Tibial artery (tissue), 4 donors: ENCODE results near the gene FARP2.

Experiments
- DNase-seq, 2 donors: peaks; one replicate each; pipeline ENCODE4 v3.0.0-alpha.2; 2019
- H3K27ac ChIP-seq, 2 donors: fragments of 200-600 bp; sonication (generic) in 1 of 2; 1 replicate in 1 of 2; 2 replicates in 1 of 2; pipeline ENCODE4 v1.5.1; 2018 to 2019; ENCODE audit warnings: mild to moderate bottlenecking in 1 of 2
- H3K27me3 ChIP-seq, 2 donors: fragments of 200-600 bp; sonication (generic) in 1 of 2; one replicate each; pipeline versions ENCODE4 v1.5.1 to v1.6.0; 2016 to 2019
- H3K36me3 ChIP-seq, 3 donors: fragments of 200-600 bp; sonication (generic) in 2 of 3; one replicate each; pipeline ENCODE4 v1.5.1; 2016 to 2019; ENCODE audit warnings: mild to moderate bottlenecking in 2 of 3
- H3K4me1 ChIP-seq, 4 donors: fragments of 200-600 bp; sonication (generic) in 2 of 4; 1 replicate in 3 of 4; 2 replicates in 1 of 4; pipeline ENCODE4 v1.5.1; 2016 to 2019
- H3K4me3 ChIP-seq, 2 donors: fragments of 200-600 bp; sonication (generic) in 1 of 2; 1 replicate in 1 of 2; 2 replicates in 1 of 2; pipeline ENCODE4 v1.5.1; 2018 to 2019; ENCODE audit warnings: mild to moderate bottlenecking in 2 of 2
- H3K9me3 ChIP-seq, 3 donors: fragments of 200-600 bp; sonication (generic) in 1 of 3; one replicate each; pipeline ENCODE4 v1.5.1; 2016 to 2019
- intact Hi-C: fragments of 100-400 bp; cut with DNase I; formaldehyde crosslinking; loops from one replicate; pipeline ENCODE4 v1.15.0; 2023; ENCODE audit warnings: low total_unique reads
- TF ChIP-seq, protein P1 (sequence below), 2 experiments: fragments of 200-600 bp in 1 of 2; fragments of 450-650 bp in 1 of 2; IDR thresholded peaks; one replicate each; pipeline ENCODE4 v1.5.1; 2017 to 2019; ENCODE audit warnings: antibody characterized with exemption in 2 of 2, mild to moderate bottlenecking in 1 of 2, moderate library complexity in 1 of 2

FARP2 gene

DNA sequence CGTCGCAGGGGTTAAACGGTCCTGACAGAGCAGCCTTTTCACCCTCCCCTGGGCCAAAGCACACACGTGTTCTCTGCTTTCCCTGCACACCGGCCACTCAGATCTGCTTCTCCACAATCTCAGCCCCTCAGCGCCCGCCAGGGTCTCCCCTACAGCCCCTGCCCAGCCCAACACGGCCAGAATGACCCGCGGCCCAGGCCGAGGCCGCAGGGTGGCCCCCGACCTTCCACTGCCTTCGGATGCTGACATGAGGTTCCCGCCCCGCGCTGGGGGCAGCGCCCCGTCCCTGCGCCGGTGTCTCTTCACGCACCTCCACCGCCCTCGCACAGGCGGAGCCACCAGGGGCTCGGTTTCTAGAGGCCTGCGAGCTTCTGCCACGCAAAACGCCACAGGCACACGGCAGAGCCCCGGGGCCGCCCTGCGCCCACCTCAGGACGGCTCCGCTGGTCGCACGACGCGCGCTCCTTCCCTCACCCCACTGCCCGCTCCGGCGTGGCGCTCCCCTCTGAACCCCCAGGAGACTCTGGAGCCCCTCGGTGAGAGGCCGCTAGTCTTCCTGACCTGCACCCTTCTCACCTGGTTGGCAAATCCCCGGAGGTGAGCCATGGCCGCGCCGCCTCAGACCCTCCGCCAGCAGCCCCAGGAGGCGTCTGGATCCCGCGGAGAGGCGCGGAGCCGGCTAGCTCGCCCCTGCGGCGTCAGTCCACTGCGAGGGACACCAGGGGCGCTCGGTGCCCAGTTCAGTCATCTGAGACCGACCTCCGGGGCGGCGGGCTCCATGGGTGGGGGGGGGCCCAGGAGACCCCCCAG, 151.6 kb downstream of the FARP2 start:
- TF ChIP-seq, protein P1, sequence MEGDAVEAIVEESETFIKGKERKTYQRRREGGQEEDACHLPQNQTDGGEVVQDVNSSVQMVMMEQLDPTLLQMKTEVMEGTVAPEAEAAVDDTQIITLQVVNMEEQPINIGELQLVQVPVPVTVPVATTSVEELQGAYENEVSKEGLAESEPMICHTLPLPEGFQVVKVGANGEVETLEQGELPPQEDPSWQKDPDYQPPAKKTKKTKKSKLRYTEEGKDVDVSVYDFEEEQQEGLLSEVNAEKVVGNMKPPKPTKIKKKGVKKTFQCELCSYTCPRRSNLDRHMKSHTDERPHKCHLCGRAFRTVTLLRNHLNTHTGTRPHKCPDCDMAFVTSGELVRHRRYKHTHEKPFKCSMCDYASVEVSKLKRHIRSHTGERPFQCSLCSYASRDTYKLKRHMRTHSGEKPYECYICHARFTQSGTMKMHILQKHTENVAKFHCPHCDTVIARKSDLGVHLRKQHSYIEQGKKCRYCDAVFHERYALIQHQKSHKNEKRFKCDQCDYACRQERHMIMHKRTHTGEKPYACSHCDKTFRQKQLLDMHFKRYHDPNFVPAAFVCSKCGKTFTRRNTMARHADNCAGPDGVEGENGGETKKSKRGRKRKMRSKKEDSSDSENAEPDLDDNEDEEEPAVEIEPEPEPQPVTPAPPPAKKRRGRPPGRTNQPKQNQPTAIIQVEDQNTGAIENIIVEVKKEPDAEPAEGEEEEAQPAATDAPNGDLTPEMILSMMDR (IDR thresholded peaks at IDR 0.05), result peak in 1 of 2 experiments; percentile 23
- intact Hi-C loops, result loop anchor here (5.0 to 10.0 kb wide), 3 partner anchors 55 to 127 kb away; partner anchors contain the start of genes ATG4B and THAP4
- Histone ChIP-seq H3K4me1 (peaks cover 0 to 48% (median 28%) of the 10 kb centered on the region in 4 donors), H3K36me3 (peaks cover 0 to 12% (median 3%) of the 10 kb centered on the region in 3 donors), H3K9me3 (no peaks in the 10 kb centered on the region), H3K4me3 (peak overlapping the region; percentile 86), H3K27me3 (no peaks in the 10 kb centered on the region), H3K27ac (peak overlapping the region; percentile 75 to 89)
- DNase-seq, result peak; percentile 36 to 75

DNA sequence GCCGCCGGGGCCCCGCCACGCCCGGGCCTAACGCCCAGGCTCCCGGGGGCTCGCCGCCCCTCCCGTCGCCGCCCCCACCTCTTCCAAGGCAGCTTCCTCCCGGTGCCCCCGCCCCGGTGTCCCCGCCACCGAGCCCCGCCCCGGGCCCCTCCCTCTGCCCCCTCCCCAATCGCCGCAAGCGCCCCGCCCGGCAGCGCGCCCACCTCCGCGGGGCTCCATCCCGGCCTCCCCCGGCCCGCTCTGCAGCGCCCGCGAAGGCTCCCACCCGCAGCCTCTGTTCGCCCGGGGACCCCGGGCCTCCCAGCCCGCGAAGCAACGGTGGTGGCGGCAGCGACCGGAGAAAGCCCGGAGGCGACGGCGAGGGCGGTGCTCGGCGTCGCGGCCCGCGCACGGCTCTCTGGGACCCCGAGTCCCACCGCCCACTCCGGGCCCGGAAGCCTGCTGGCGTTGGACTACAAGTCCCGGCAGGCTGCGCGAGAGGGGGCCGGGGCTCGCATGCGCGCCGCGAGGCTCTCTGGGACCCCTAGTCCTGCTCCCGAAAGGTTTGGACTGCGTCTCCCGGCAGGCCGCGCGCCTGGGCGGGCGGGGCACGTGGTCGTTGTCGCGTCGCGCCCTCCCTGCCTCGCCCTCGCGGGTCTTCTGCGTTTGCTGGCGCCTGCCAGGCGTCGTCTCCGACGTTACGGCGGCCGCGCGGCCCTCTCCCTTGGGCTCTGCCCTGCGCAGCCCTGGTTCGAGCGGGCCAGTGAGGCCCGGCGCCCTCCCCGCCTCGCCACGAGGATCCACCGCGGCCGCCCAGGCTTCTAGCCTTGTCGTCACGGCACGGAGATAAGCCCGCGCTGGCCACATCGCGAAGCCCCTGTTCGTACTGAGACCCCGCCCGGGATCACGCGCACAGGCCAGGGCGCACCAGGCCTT, 152.4 kb downstream of the FARP2 start, which contains the start of gene STK25:
STK25 (minus strand) TSS at position 345 of the 915 bp plus-strand sequence. CDS start 549 bp downstream, outside the sequence.
- H3K4me3 ChIP-seq, result peak within 1 kb of the TSS; percentile 86
- intact Hi-C loops, result loop anchor here (5.0 to 10.0 kb wide), 3 partner anchors 54 to 126 kb away; partner anchors contain the start of genes ATG4B and THAP4

DNA sequence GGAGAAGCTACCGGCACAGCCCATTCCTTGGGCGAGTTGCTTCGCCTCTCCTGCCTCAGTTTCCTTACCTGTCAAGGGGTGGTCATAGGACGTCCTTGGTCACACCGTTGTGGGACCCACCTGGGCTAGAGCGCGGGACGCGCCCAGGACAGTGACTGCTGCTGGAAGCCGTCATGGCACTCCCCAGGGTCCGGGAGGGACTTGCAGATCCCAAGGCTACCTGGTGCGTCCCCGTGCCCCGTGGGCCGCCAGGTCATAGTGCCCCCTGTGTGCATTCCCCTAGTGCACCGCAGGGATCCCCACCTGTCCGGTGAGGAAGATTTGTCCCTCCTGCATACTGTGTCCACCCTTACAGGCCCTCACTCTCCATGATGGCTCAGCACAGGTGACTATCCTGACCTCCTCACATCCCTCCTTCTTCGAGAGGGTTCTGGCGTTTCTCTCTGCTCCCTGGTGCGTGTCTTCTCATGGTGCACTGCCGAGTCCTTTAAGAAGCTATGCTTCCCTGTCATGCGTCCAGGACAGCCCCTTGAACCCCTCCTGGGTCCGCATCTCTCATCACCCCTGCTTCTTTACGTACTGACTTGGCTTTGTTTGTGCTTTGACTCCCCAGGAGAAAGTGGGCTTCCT, 153.2 kb downstream of the FARP2 start:
- peaks cover 0 to 44% (median 28%) of the 10 kb centered on the region in 4 donors for H3K4me1 ChIP-seq
- intact Hi-C loops, result loop anchor here (5.0 to 10.0 kb wide), 3 partner anchors 53 to 126 kb away; partner anchors contain the start of genes ATG4B and THAP4
- TF ChIP-seq, protein P1 (IDR thresholded peaks at IDR 0.05), result no peak
- peak overlapping the region; percentile 75 to 89 for H3K27ac ChIP-seq
- no peaks in the 10 kb centered on the region for H3K9me3 ChIP-seq
- peak overlapping the region; percentile 86 for H3K4me3 ChIP-seq
- DNase-seq, result no peak
- peaks cover 0 to 7% (median 0%) of the 10 kb centered on the region in 3 donors for H3K36me3 ChIP-seq
- H3K27me3 ChIP-seq, result no peaks in the 10 kb centered on the region

More for the DNA sequence above, 152.4 kb downstream of the FARP2 start, which contains the start of gene STK25:
- TF ChIP-seq, protein P1 (IDR thresholded peaks at IDR 0.05), result no peak
- no peaks in the 10 kb centered on the region for H3K9me3 ChIP-seq
- peaks cover 0 to 12% (median 0%) of the 10 kb centered on the region in 3 donors for H3K36me3 ChIP-seq
- DNase-seq, result peak; percentile 96 to 98
- H3K27me3 ChIP-seq, result no peaks in the 10 kb centered on the region
- H3K4me1 ChIP-seq, result peaks cover 0 to 48% (median 28%) of the 10 kb centered on the region in 4 donors
- peak within 1 kb of the TSS; percentile 75 to 89 for H3K27ac ChIP-seq

DNA sequence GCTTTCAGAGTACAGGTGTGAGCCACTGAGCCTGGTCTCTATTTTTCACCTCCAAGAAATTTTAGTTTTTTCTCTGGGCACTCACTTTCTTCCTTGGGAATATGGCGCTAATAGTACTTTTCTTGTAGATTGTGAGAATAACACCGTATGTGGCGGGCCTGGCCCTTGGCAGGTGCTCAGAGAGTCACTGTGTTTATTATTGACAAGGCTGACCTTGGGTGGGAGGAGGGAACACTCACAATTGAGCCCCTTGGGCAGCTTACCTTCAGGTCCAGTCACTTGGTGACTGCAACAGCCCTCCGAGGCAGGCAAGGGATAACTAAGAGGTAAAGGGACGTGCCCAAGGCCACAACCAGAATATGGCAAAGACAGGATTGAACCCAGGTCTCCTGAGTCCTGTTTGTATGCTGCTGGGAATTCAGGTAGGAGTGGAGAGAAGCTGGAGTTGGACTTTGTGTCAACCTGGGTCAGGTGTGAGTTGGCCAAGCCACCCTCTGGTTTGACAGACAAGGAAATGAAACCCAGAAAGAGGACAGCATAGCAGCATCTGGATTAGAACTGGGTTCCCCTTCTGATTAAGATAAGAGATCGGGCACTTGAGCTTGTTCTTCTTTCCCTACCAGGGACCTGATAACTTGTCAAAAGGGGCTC, 155.1 kb downstream of the FARP2 start:
- H3K27ac ChIP-seq, result no peak overlapping the region
- TF ChIP-seq, protein P1 (IDR thresholded peaks at IDR 0.05), result no peak
- DNase-seq, result no peak
- H3K9me3 ChIP-seq, result no peaks in the 10 kb centered on the region
- intact Hi-C loops, result loop anchor here (10.0 kb wide), 1 partner anchor 136 kb away; no protein-coding TSS in a partner anchor
- H3K4me3 ChIP-seq, result no peak overlapping the region
- peaks cover 0 to 7% (median 0%) of the 10 kb centered on the region in 3 donors for H3K36me3 ChIP-seq
- H3K27me3 ChIP-seq, result no peaks in the 10 kb centered on the region
- peaks cover 0 to 27% (median 22%) of the 10 kb centered on the region in 4 donors for H3K4me1 ChIP-seq
